HepG2 (cell line): ENCODE results near the gene BCL11B. TPM values are rescaled to one million over a fixed set of nuclear protein-coding genes. Genes with fewer than 3 reads are reported as not detected.
A peak's percentile ranks its signal among the peaks of the same experiment; 100 is the strongest.

Experiments used
- ARNT2 ChIP-seq: sonication (generic); formaldehyde crosslinking; IDR thresholded peaks from 2 replicates; pipeline ENCODE4 v1.8.0; 2022; ENCODE audit warnings: mild to moderate bottlenecking, low read depth, missing genetic modification reagents, moderate library complexity
- ATM ChIP-seq: fragments of 450-650 bp; IDR thresholded peaks from 2 replicates; pipeline ENCODE4 v1.7.1; 2017; ENCODE audit warnings: mild to moderate bottlenecking, borderline replicate concordance
- BRCA1 ChIP-seq: sonication (generic); formaldehyde crosslinking; IDR thresholded peaks from 2 replicates; pipeline ENCODE4 v1.4.0; 2020; ENCODE audit warnings: missing genetic modification reagents
- CBX5 ChIP-seq: sonication (generic); formaldehyde crosslinking; IDR thresholded peaks from 2 replicates; pipeline ENCODE4 v1.4.0; 2020; ENCODE audit warnings: missing genetic modification reagents, borderline replicate concordance
- CEBPG ChIP-seq: IDR thresholded peaks from 2 replicates; pipeline ENCODE4 v1.6.1; 2016
- ELF1 ChIP-seq: sonication (generic); formaldehyde crosslinking; IDR thresholded peaks from 2 replicates; pipeline ENCODE4 v1.4.0; 2020; ENCODE audit warnings: missing genetic modification reagents
- EZH2 ChIP-seq: conservative IDR thresholded peaks from 2 replicates; pipeline ENCODE4 v1.6.1; 2012; ENCODE audit warnings: mild to moderate bottlenecking, low read depth, low read length, moderate library complexity
- GTF3A ChIP-seq: sonication (generic); formaldehyde crosslinking; conservative IDR thresholded peaks from 2 replicates; pipeline ENCODE4 v1.4.0; 2020; ENCODE audit warnings: mild to moderate bottlenecking, missing genetic modification reagents
- HBP1 ChIP-seq: IDR thresholded peaks from 2 replicates; pipeline ENCODE4 v1.6.1; 2016; ENCODE audit warnings: low read depth, control low read depth
- HIVEP1 ChIP-seq: sonication (generic); formaldehyde crosslinking; IDR thresholded peaks from 2 replicates; pipeline ENCODE4 v1.4.0; 2020; ENCODE audit warnings: mild to moderate bottlenecking, missing genetic modification reagents
- IRF1 ChIP-seq: sonication (generic); formaldehyde crosslinking; IDR thresholded peaks from 2 replicates; pipeline ENCODE4 v1.4.0; 2020; ENCODE audit warnings: low read depth, mild to moderate bottlenecking, missing genetic modification reagents
- JARID2 ChIP-seq: sonication (generic); formaldehyde crosslinking; IDR thresholded peaks from 2 replicates; pipeline ENCODE4 v1.8.1; 2023; ENCODE audit warnings: missing genetic modification reagents, inconsistent platforms; ENCODE audit not compliant: insufficient replicate concordance
- NFATC3 ChIP-seq: sonication (generic); formaldehyde crosslinking; IDR thresholded peaks from 2 replicates; pipeline ENCODE4 v1.5.1; 2020; ENCODE audit warnings: mild to moderate bottlenecking, missing genetic modification reagents
- RARA ChIP-seq: IDR thresholded peaks from 2 replicates; pipeline ENCODE4 v1.6.1; 2016; ENCODE audit warnings: missing genetic modification reagents, missing compliant biosample characterization
- SMAD1 ChIP-seq: sonication (generic); formaldehyde crosslinking; IDR thresholded peaks from 2 replicates; pipeline ENCODE4 v1.4.0; 2020; ENCODE audit warnings: missing genetic modification reagents, low read depth, mild to moderate bottlenecking, borderline replicate concordance
- ZBTB1 ChIP-seq: sonication (generic); formaldehyde crosslinking; IDR thresholded peaks from 2 replicates; pipeline ENCODE4 v1.4.0; 2020; ENCODE audit warnings: missing genetic modification reagents, borderline replicate concordance
- ZBTB43 ChIP-seq: sonication (generic); formaldehyde crosslinking; conservative IDR thresholded peaks from 2 replicates; pipeline ENCODE4 v1.4.0; 2020; ENCODE audit warnings: missing genetic modification reagents
- ZEB1 ChIP-seq: IDR thresholded peaks from 2 replicates; pipeline ENCODE4 v1.6.1; 2012; ENCODE audit warnings: mild to moderate bottlenecking, low read depth, inconsistent platforms; ENCODE audit not compliant: insufficient replicate concordance
- ZMYM4 ChIP-seq: sonication (generic); formaldehyde crosslinking; IDR thresholded peaks from 2 replicates; pipeline ENCODE4 v1.8.1; 2023; ENCODE audit warnings: mild to moderate bottlenecking, missing genetic modification reagents
- ZNF296 ChIP-seq: sonication (generic); formaldehyde crosslinking; conservative IDR thresholded peaks from 2 replicates; pipeline ENCODE4 v1.5.0; 2020; ENCODE audit warnings: mild to moderate bottlenecking, missing genetic modification reagents
- ZNF678 ChIP-seq: sonication (generic); formaldehyde crosslinking; IDR thresholded peaks from 2 replicates; pipeline ENCODE4 v1.4.0; 2020; ENCODE audit warnings: mild to moderate bottlenecking, missing genetic modification reagents
- ZNF749 ChIP-seq: sonication (generic); formaldehyde crosslinking; IDR thresholded peaks from 2 replicates; pipeline ENCODE4 v1.8.0; 2022; ENCODE audit warnings: mild to moderate bottlenecking, missing genetic modification reagents, moderate library complexity, borderline replicate concordance
- ZNF773 ChIP-seq: sonication (generic); formaldehyde crosslinking; IDR thresholded peaks from 2 replicates; pipeline ENCODE4 v1.4.0; 2020; ENCODE audit warnings: missing genetic modification reagents, borderline replicate concordance
- polyA plus RNA-seq, 8 experiments: library from polyadenylated mRNA; depleted of rRNA in 3 of 8; stranded (reverse) in 7 of 8; unstranded in 1 of 8; fragments of >200 nt; fragmentation: Illumina TruSeq in 4 of 8; extraction: Trizol in 4 of 8; gene quantifications; 2 replicates each; pipeline versions ENCODE4 v1.2.1 to v1.2.3, GENCODE V29; 2011 to 2016; ENCODE audit warnings: low read depth in 4 of 8, missing spikeins in 1 of 8, mixed read lengths in 1 of 8; ENCODE audit not compliant: insufficient read depth in 1 of 8
- total RNA-seq, 5 experiments: library from RNA; depleted of rRNA; stranded (reverse); fragments of >200 nt; fragmentation: Illumina TruSeq; extraction: Trizol; gene quantifications; 2 replicates each; pipeline ENCODE4 v1.2.3, GENCODE V29; 2016; ENCODE audit warnings: low read depth in 1 of 5
- TF ChIP-seq, protein P1 (sequence below): sonication (generic); formaldehyde crosslinking; IDR thresholded peaks from 2 replicates; pipeline ENCODE4 v1.9.0; 2022; ENCODE audit warnings: missing genetic modification reagents, mild to moderate bottlenecking, borderline replicate concordance

The BCL11B gene
- total and polyA plus RNA-seq, 2 of the 13 experiments (the other 11 are each of a cell fraction or from before 2014, with no cell fraction given) = not detected

DNA sequence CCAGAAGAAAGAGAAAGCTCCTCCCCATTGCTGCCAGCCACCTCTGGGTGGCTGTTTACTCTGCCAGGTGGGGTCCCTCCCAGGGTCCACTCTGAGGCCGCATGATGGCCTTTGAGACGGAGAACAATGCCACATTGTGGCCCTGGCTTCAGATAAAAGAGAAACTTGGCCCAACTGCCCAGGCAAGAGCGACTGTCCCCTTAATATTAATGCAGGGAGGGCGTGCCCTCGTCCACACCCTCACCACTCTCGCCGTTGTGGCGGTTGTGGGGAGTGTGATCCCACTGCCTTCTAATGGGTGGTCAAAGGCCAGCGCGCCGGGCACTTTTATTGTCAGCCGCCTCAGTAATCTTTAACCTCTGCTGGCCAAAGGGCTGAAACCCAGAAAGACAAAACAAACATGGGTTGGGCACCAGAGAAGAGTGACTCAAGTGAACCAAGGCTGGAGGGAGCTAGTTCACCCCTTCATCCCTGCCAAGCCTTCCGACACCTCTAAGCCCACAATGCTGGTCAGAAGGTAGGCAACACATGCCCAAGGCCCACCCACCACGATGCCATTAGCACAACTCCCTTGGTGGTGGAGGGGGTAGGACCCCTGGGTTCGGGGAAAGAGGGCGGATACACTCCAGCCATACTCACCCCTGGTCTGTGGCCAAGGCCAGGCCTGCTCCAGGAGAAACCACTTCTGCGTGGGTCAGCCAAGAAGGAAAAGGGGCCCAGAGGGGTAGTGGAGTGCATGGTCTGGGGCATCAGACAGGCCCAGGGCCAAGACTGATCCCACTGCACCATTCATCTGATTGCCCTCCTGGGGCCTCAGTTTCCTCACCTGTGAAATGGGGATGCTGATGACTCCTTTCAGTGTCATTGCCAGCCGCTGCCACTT, 44.5 kb upstream of the BCL11B start (continued):
- peak; percentile 66 for TF ChIP-seq ZEB1
- TF ChIP-seq ELF1 = no peak
- no peak; the same call in 1 of the 2 replicates for TF ChIP-seq ZMYM4 (CRISPR knock-in tag)
- 0 out of 2 replicates have a peak, but pooled peaks have one; percentile 55 for TF ChIP-seq ARNT2 (CRISPR knock-in tag)
- TF ChIP-seq JARID2 (CRISPR knock-in tag) = no peak
- TF ChIP-seq ZNF749 (CRISPR knock-in tag) = no peak
- TF ChIP-seq IRF1 (CRISPR knock-in tag) = no peak
- TF ChIP-seq HIVEP1 = no peak
- no peak for TF ChIP-seq HBP1
- TF ChIP-seq EZH2 = no peak
- no peak for TF ChIP-seq ZNF773 (CRISPR knock-in tag)
- TF ChIP-seq ZNF678 (CRISPR knock-in tag) = no peak
- peak; percentile 91 for TF ChIP-seq ZNF296
- peak; percentile 80 for TF ChIP-seq RARA (CRISPR knock-in tag)
- TF ChIP-seq ZBTB1 = no peak
- no peak for TF ChIP-seq ATM
- no peak for TF ChIP-seq BRCA1 (CRISPR knock-in tag)
- no peak for TF ChIP-seq NFATC3
- TF ChIP-seq GTF3A = no peak
- peak; percentile 34; the same call in 1 of the 2 replicates for TF ChIP-seq CEBPG (CRISPR knock-in tag)
- TF ChIP-seq SMAD1 (CRISPR knock-in tag) = no peak
- TF ChIP-seq ZBTB43 (CRISPR knock-in tag) = peak; percentile 83
- TF ChIP-seq CBX5 (CRISPR knock-in tag) = no peak; the same call in 1 of the 2 replicates
- TF ChIP-seq, protein P1, sequence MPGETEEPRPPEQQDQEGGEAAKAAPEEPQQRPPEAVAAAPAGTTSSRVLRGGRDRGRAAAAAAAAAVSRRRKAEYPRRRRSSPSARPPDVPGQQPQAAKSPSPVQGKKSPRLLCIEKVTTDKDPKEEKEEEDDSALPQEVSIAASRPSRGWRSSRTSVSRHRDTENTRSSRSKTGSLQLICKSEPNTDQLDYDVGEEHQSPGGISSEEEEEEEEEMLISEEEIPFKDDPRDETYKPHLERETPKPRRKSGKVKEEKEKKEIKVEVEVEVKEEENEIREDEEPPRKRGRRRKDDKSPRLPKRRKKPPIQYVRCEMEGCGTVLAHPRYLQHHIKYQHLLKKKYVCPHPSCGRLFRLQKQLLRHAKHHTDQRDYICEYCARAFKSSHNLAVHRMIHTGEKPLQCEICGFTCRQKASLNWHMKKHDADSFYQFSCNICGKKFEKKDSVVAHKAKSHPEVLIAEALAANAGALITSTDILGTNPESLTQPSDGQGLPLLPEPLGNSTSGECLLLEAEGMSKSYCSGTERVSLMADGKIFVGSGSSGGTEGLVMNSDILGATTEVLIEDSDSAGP (CRISPR knock-in tag) = peak; percentile 96
